ENCODE results near the gene EXT2.

DNA sequence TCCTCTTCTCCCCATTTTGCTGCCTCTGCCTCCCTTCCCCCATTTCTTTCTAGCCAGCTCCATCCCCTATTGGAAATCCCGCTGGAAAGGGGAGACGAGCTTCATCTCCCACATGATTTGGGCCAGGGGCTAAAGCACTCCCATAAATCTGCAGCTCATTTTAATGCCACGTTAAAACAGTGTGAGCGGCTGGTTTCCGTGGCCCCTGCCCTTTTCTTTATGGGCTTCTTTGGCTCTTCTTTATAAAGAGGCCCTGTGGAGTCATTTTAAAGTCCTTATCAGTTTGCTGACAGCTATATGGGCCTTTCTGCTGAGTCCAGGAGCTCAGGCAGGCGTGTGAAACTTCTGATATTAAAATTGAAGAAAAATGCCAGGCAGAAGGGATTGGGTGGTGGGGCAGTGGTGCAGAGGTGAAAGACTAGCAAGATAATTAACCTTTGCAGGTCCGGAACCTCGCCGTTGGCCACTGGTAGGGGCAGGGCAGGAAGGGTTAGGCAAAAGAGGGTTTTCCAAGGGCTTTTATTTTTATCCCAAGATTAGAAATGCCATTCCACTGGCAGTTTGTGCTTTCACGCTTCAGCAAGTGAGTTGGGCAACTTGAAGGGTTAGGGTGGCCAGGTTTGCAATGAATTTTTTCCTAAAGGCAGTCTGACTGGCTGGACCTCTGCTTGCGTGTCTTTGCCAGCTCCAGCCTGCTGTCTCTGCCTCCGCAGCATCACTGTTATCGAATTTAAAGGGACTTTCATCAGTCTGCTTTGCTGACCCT, 44.3 kb downstream of the EXT2 start:
- TF ChIP-seq ZBTB33 (IDR thresholded peaks at IDR 0.05; ENCODE audit: extremely low read depth, insufficient replicate concordance, low read length): no peak
- TF ChIP-seq CEBPB (IDR thresholded peaks at IDR 0.05; ENCODE audit: low read depth): no peak
- no peak for TF ChIP-seq CTCF (IDR thresholded peaks at IDR 0.05 in 2 of 3, conservative IDR thresholded peaks at IDR 0.05 in 1 of 3; ENCODE audit: borderline replicate concordance in 1 of 3, insufficient read depth in 1 of 3, low read depth in 2 of 3, low read length in 2 of 3)
- no peak for TF ChIP-seq EZH2phosphoT487 (IDR thresholded peaks at IDR 0.05; ENCODE audit: borderline replicate concordance)
- TF ChIP-seq RAD21 (IDR thresholded peaks at IDR 0.05; ENCODE audit: low read depth): no peak
- TF ChIP-seq REST (IDR thresholded peaks at IDR 0.05; ENCODE audit: low read depth): no peak
- no peak for TF ChIP-seq POLR2A (IDR thresholded peaks at IDR 0.05; ENCODE audit: borderline replicate concordance, extremely low read depth, insufficient read depth, insufficient read length)
